Heart left ventricle (tissue), 16 donors: ENCODE data around the gene ZMYND15. TPM values are rescaled to one million over a fixed set of nuclear protein-coding genes. Genes with fewer than 3 reads are reported as not detected.
A peak's percentile ranks its signal among the peaks of the same experiment; 100 is the strongest.

Source experiments
- ATAC-seq, 4 donors: fragments of 200-7000 bp; cut with Tn5 transposase; one replicate each; pipeline ENCODE4 v1.9.1; 2020 to 2022; ENCODE audit warnings: moderate library complexity in 4 of 4, mild to moderate bottlenecking in 3 of 4, moderate number of reproducible peaks in 1 of 4
- DNase-seq, 5 donors: peaks; one replicate each; pipeline ENCODE4 v3.0.0-alpha.2; 2020
- H3K27ac ChIP-seq, 12 donors: fragments of 200-600 bp; sonication (generic) in 4 of 12; one replicate each; pipeline versions ENCODE4 v1.5.0 to v1.8.0; 2016 to 2022; ENCODE audit warnings: mild to moderate bottlenecking in 2 of 12
- H3K27me3 ChIP-seq, 9 donors: fragments of 200-600 bp; sonication (generic) in 2 of 9; one replicate each; pipeline versions ENCODE4 v1.5.1 to v1.8.0; 2016 to 2022; ENCODE audit warnings: mild to moderate bottlenecking in 3 of 9
- H3K36me3 ChIP-seq, 9 donors: fragments of 200-600 bp; sonication (generic) in 2 of 9; one replicate each; pipeline versions ENCODE4 v1.5.0 to v1.8.0; 2018 to 2022; ENCODE audit warnings: mild to moderate bottlenecking in 2 of 9
- H3K4me1 ChIP-seq, 12 donors: fragments of 200-600 bp; sonication (generic) in 4 of 12; one replicate each; pipeline versions ENCODE4 v1.5.0 to v1.8.0; 2016 to 2022; ENCODE audit warnings: mild to moderate bottlenecking in 3 of 12
- H3K4me3 ChIP-seq, 12 donors: fragments of 200-600 bp; sonication (generic) in 4 of 12; one replicate each; pipeline versions ENCODE4 v1.5.0 to v1.8.0; 2017 to 2022; ENCODE audit warnings: mild to moderate bottlenecking in 9 of 12, moderate library complexity in 4 of 12
- H3K9me3 ChIP-seq, 12 donors: fragments of 200-600 bp; sonication (generic) in 4 of 12; one replicate each; pipeline versions ENCODE4 v1.5.0 to v1.8.0; 2016 to 2022; ENCODE audit warnings: mild to moderate bottlenecking in 1 of 12
- POLR2A ChIP-seq, 2 donors: fragments of 450-650 bp; IDR thresholded peaks; one replicate each; pipeline ENCODE4 v1.6.1; 2017; ENCODE audit warnings: antibody characterized with exemption in 2 of 2, mild to moderate bottlenecking in 2 of 2, moderate library complexity in 2 of 2
- WGBS, 4 donors: extraction: QIAGEN DNeasy Blood & Tissue Kit in 2 of 4; methylation state at CpG; one replicate each; pipeline versions ENCODE4 v1.1.5 to v1.1.7; 2013 to 2018; 5-methylcytosine and 5-hydroxymethylcytosine counted together
- intact Hi-C, 10 donors: fragments of 100-400 bp; cut with DNase I; formaldehyde crosslinking; loops; one replicate each; pipeline versions ENCODE4 v1.11.1 to v1.14.2; 2022
- polyA plus RNA-seq, 2 donors: library from polyadenylated mRNA; stranded (reverse); fragments of 200-250 nt; gene quantifications; one replicate each; pipeline ENCODE4 v1.2.3, GENCODE V29; 2013
- total RNA-seq, 9 donors: library from RNA; depleted of rRNA in 2 of 9; stranded (reverse); fragments of >200 nt in 2 of 9; fragmentation: NEBNext Ultra II Directional in 3 of 9; extraction: Animal tissue kit (Norgen Biotek cat#: 25700) in 3 of 9; gene quantifications; one replicate each; pipeline versions ENCODE4 v1.1.0 to v1.2.4, GENCODE V29; 2016 to 2023
- TF ChIP-seq, protein P1 (sequence below), 12 donors: fragments of 200-600 bp; sonication (generic) in 4 of 12; IDR thresholded peaks; one replicate each; pipeline versions ENCODE4 v1.5.0 to v1.8.0; 2018 to 2022; ENCODE audit warnings: antibody characterized with exemption in 12 of 12, mild to moderate bottlenecking in 5 of 12
- donor health status: ischemic (EF 13 %, LVEDD 7.1; RV severe dilation, severe dysfunction).
- donor health status: healthy with polysubstance abuse.
- donor health status: DM: no; HTN: yes; CAD: no.
- donor health status: DM: no; HTN: no; CAD: no.
- donor health status: ischemic (EF 25% LVEDD 6.9; RV normal size, moderate dysfunction).
- donor health status: ischemic (EF 25% LVEDD 5.7; RV mildly dilated, moderate dysfunction).
- donor health status: healthy.
- donor health status: DM: yes; HTN: yes; CAD: no.
- donor health status: ischemic (EF 35%, LVEDD 5.7; RV mildly dilated, moderate dysfunction).
- donor health status: nonischemic (EF 11% LVEDD 7.7; RV severe dilation, severe dysfunction).
- donor health status: DM: yes; HTN: yes; CAD: no.
- donor health status: PGD.
- donor health status: ischemic (EF 29% LVEDD 5.4; RV normal size, mild dysfunction).
- donor health status: nonischemic (EF 23%, LVEDD 6.1; RV moderate dilation, normal function).

ZMYND15 gene
- total and polyA plus RNA-seq, 11 donors = 0.14 to 2.9 (median 0.36) TPM; not detected in 3

- Histone ChIP-seq H3K9me3 (no peaks in the 10 kb centered on the region), H3K36me3 (no peaks in the 10 kb centered on the region), H3K4me1 (peaks cover 0 to 22% (median 1%) of the 10 kb centered on the region in 12 donors), H3K27ac (no peak overlapping the region), H3K27me3 (peaks cover 0 to 28% (median 14%) of the 10 kb centered on the region in 9 donors), H3K4me3 (no peak overlapping the region)
- ATAC-seq (peak in 2 of 4 donors; percentile 8 to 17), DNase-seq (no peak)
- TF ChIP-seq, protein P1, sequence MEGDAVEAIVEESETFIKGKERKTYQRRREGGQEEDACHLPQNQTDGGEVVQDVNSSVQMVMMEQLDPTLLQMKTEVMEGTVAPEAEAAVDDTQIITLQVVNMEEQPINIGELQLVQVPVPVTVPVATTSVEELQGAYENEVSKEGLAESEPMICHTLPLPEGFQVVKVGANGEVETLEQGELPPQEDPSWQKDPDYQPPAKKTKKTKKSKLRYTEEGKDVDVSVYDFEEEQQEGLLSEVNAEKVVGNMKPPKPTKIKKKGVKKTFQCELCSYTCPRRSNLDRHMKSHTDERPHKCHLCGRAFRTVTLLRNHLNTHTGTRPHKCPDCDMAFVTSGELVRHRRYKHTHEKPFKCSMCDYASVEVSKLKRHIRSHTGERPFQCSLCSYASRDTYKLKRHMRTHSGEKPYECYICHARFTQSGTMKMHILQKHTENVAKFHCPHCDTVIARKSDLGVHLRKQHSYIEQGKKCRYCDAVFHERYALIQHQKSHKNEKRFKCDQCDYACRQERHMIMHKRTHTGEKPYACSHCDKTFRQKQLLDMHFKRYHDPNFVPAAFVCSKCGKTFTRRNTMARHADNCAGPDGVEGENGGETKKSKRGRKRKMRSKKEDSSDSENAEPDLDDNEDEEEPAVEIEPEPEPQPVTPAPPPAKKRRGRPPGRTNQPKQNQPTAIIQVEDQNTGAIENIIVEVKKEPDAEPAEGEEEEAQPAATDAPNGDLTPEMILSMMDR (IDR thresholded peaks at IDR 0.05) = no peak
- TF ChIP-seq POLR2A (IDR thresholded peaks at IDR 0.05) = no peak
- intact Hi-C loops = loop anchor here in 1 of 10 donors (5.0 kb wide), 1 partner anchor 37 kb away; no protein-coding TSS in a partner anchor
- 12 to 22% (median 16%) methylated on average over 43 to 51 of the region's 51 CpGs for WGBS, 4 donors
Observed at GRCh38 chr17:4744999-4745969, 5.7 kb downstream of the ZMYND15 start.

DNA sequence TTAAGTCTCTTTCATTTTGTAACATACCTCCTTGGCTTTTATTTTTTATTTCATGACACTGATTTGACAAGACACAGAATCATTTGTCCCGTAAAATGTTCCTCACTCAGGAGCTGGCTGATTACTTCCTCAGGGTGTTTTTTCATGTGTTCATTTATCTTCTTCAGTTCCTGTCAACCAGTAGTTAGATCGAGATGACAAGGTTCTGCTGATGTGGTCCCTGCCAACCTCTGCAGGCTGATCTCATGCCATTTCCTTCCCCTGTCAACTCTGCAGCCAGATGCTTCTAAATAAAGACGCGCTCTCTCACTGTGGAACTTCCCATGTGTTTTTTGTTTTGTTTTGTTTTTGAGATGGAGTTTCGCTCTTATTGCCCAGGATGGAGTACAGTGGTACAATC, 8.2 kb downstream of the ZMYND15 start:
- WGBS, 4 donors = 3 to 16% (median 8%) methylated on average over 5 of the region's 5 CpGs
- no peak overlapping the region for H3K4me3 ChIP-seq
- ATAC-seq (peak; percentile 71 to 88 (median 77)), DNase-seq (no peak)
- peak overlapping the region in 6 of 12 donors; percentile 4 to 83 (median 62) for H3K27ac ChIP-seq
- peaks cover 0 to 41% (median 21%) of the 10 kb centered on the region in 9 donors for H3K27me3 ChIP-seq
- no peaks in the 10 kb centered on the region for H3K36me3 ChIP-seq
- peaks cover 0 to 24% (median 1%) of the 10 kb centered on the region in 12 donors for H3K4me1 ChIP-seq
- TF ChIP-seq, protein P1 (IDR thresholded peaks at IDR 0.05) = no peak
- TF ChIP-seq POLR2A (IDR thresholded peaks at IDR 0.05) = no peak
- H3K9me3 ChIP-seq = no peaks in the 10 kb centered on the region
- intact Hi-C loops = no loop called here

GRCh38 chr17:4748686-4749085, 9.1 kb downstream of the ZMYND15 start:
- H3K36me3 ChIP-seq = no peaks in the 10 kb centered on the region
- ATAC-seq (peak in 1 of 4 donors; percentile 32), DNase-seq (no peak)
- peaks cover 0 to 24% (median 1%) of the 10 kb centered on the region in 12 donors for H3K4me1 ChIP-seq
- 46 to 61% (median 52%) methylated on average over 4 of the region's 4 CpGs for WGBS, 4 donors
- TF ChIP-seq, protein P1 (IDR thresholded peaks at IDR 0.05) = no peak
- no peak for TF ChIP-seq POLR2A (IDR thresholded peaks at IDR 0.05)
- peak overlapping the region in 5 of 12 donors; percentile 20 to 83 (median 55) for H3K27ac ChIP-seq
- intact Hi-C loops = no loop called here
- H3K9me3 ChIP-seq = no peaks in the 10 kb centered on the region
- H3K4me3 ChIP-seq = no peak overlapping the region
- H3K27me3 ChIP-seq = peaks cover 0 to 41% (median 22%) of the 10 kb centered on the region in 9 donors

DNA sequence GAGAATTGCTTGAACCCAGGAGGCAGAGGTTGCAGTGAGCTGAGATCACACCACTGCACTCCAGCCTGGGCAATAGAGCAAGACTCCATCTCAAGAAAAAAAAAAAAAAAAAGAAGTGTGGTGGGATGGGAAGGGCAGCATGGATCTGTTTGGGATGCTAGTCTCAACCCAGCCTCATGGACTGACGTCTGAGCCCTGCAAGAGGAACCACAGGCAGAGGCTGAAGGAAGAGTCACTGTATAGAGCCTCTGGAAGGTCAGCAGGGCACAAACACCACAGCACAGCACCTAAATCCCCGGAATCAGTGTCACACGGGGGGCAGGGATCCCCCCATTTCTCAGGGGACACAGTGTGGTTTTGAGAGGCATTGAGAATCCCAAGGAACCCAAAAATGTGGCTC, 11.0 kb downstream of the ZMYND15 start:
- intact Hi-C loops = no loop called here
- ATAC-seq (peak in 1 of 4 donors; percentile 31), DNase-seq (no peak)
- Histone ChIP-seq H3K36me3 (no peaks in the 10 kb centered on the region), H3K4me1 (peaks cover 0 to 24% (median 0%) of the 10 kb centered on the region in 12 donors), H3K27me3 (peaks cover 0 to 24% (median 10%) of the 10 kb centered on the region in 9 donors), H3K9me3 (no peaks in the 10 kb centered on the region), H3K4me3 (no peak overlapping the region), H3K27ac (no peak overlapping the region)
- WGBS, 4 donors = 39 to 56% (median 45%) methylated on average over 3 of the region's 3 CpGs
- TF ChIP-seq, protein P1 (IDR thresholded peaks at IDR 0.05) = no peak
- TF ChIP-seq POLR2A (IDR thresholded peaks at IDR 0.05) = no peak
